Stomach (tissue), 9 donors: Measurements from ENCODE around the gene PTGFRN. TPM values are rescaled to one million over a fixed set of nuclear protein-coding genes. Genes with fewer than 3 reads are reported as not detected.
"Not testable (repeated sequence)": the region's sequence is repeated elsewhere in the genome, so short reads cannot be mapped to it uniquely, and the experiment has no call there.

ENCODE experiments used
- DNase-seq, 2 donors: peaks; one replicate each; pipeline versions ENCODE4 v3.0.0 to v3.0.0-alpha.2; 2013 to 2019
- H3K27ac ChIP-seq, 5 donors: fragments of 200-600 bp in 4 of 5; sonication (generic) in 4 of 5; one replicate each; pipeline ENCODE4 v1.5.1; 2013 to 2019; ENCODE audit warnings: mild to moderate bottlenecking in 1 of 5, moderate library complexity in 1 of 5
- H3K27me3 ChIP-seq, 3 donors: fragments of 200-600 bp; sonication (generic); one replicate each; pipeline ENCODE4 v1.5.1; 2017 to 2019; ENCODE audit warnings: mixed run types in 1 of 3
- H3K36me3 ChIP-seq, 4 donors: fragments of 200-600 bp; sonication (generic); 1 replicate in 3 of 4; 2 replicates in 1 of 4; pipeline ENCODE4 v1.5.1; 2016 to 2019
- H3K4me1 ChIP-seq, 4 donors: fragments of 200-600 bp; sonication (generic); one replicate each; pipeline ENCODE4 v1.5.1; 2016 to 2019
- H3K4me3 ChIP-seq, 4 donors: fragments of 200-600 bp; sonication (generic) in 3 of 4; one replicate each; pipeline ENCODE4 v1.5.1; 2016 to 2019; ENCODE audit warnings: mild to moderate bottlenecking in 1 of 4
- H3K9me3 ChIP-seq, 4 donors: fragments of 200-600 bp; sonication (generic); one replicate each; pipeline ENCODE4 v1.5.1; 2016 to 2019
- CTCF ChIP-seq, 7 experiments: fragments of 450-650 bp in 4 of 7; fragments of 200-600 bp in 3 of 7; sonication (generic) in 3 of 7; IDR thresholded peaks; one replicate each; pipeline ENCODE4 v1.5.1; 2016 to 2019; ENCODE audit warnings: antibody characterized with exemption in 7 of 7, control low read depth in 2 of 7, mild to moderate bottlenecking in 1 of 7
- EP300 ChIP-seq: sonication (generic); formaldehyde crosslinking; IDR thresholded peaks from one replicate; pipeline ENCODE4 v1.6.1; 2017; ENCODE audit warnings: antibody characterized with exemption
- POLR2A ChIP-seq, 4 donors: fragments of 450-650 bp; IDR thresholded peaks; one replicate each; pipeline ENCODE4 v1.6.1; 2016; ENCODE audit warnings: antibody characterized with exemption in 4 of 4, control low read depth in 2 of 4, mild to moderate bottlenecking in 1 of 4, moderate library complexity in 1 of 4
- POLR2AphosphoS5 ChIP-seq, 3 donors: sonication (generic); formaldehyde crosslinking; IDR thresholded peaks; one replicate each; pipeline ENCODE4 v1.6.1; 2016; ENCODE audit warnings: antibody characterized with exemption in 3 of 3
- WGBS, 5 donors: extraction: QIAGEN DNeasy Blood & Tissue Kit in 3 of 5; methylation state at CpG; one replicate each; pipeline versions ENCODE4 v1.1.5 to v1.1.7; 2013 to 2018; 5-methylcytosine and 5-hydroxymethylcytosine counted together
- intact Hi-C: fragments of 100-400 bp; cut with DNase I; formaldehyde crosslinking; loops from one replicate; pipeline ENCODE4 v1.15.1; 2023; ENCODE audit warnings: low total_unique reads
- polyA plus RNA-seq, 3 donors: library from polyadenylated mRNA; stranded (reverse); fragments of 200-250 nt; gene quantifications; one replicate each; pipeline ENCODE4 v1.2.3, GENCODE V29; 2013
- total RNA-seq, 5 donors: library from RNA; depleted of rRNA; stranded (reverse); fragments of >200 nt; gene quantifications; one replicate each; pipeline versions ENCODE4 v1.1.0 to v1.2.3, GENCODE V29; 2014 to 2016
- donor health status: healthy with polysubstance abuse.
- donor health status: Bipolar disorder and iron deficiency.
- donor health status: healthy.

The PTGFRN gene
- total and polyA plus RNA-seq, 8 donors, result 3.8 to 66.6 (median 44.0) TPM

GRCh38 chr1:116971258-116971860, 61.6 kb downstream of the PTGFRN start:
- peak overlapping the region in 2 of 5 donors; percentile 1 to 56 for H3K27ac ChIP-seq
- H3K27me3 ChIP-seq, result no peaks in the 10 kb centered on the region
- H3K4me3 ChIP-seq, result no peak overlapping the region
- WGBS, 5 donors, result 68 to 89% (median 81%) methylated on average over 4 of the region's 4 CpGs
- peak in 1 of 2 donors; percentile 49 for DNase-seq
- peaks cover 0 to 39% (median 32%) of the 10 kb centered on the region in 4 donors for H3K36me3 ChIP-seq
- peaks cover 0 to 12% (median 0%) of the 10 kb centered on the region in 4 donors for H3K4me1 ChIP-seq
- no peak for TF ChIP-seq EP300
- TF ChIP-seq CTCF (IDR thresholded peaks at IDR 0.05), result no peak
- no peak for TF ChIP-seq POLR2A (IDR thresholded peaks at IDR 0.05)
- intact Hi-C loops, result no loop called here
- H3K9me3 ChIP-seq, result no peaks in the 10 kb centered on the region

GRCh38 chr1:116971965-116972673, 62.4 kb downstream of the PTGFRN start:
- Histone ChIP-seq H3K9me3 (no peaks in the 10 kb centered on the region), H3K36me3 (peaks cover 0 to 32% (median 26%) of the 10 kb centered on the region in 4 donors), H3K4me1 (peaks cover 0 to 12% (median 0%) of the 10 kb centered on the region in 4 donors), H3K27me3 (no peaks in the 10 kb centered on the region), H3K4me3 (no peak overlapping the region), H3K27ac (peak overlapping the region in 2 of 5 donors; percentile 1 to 56)
- peak in 1 of 2 donors; percentile 14 for DNase-seq
- intact Hi-C loops, result no loop called here
- 83 to 94% (median 87%) methylated on average over 6 of the region's 6 CpGs for WGBS, 5 donors
- TF ChIP-seq EP300 (no peak), CTCF (IDR thresholded peaks at IDR 0.05) (no peak), POLR2A (IDR thresholded peaks at IDR 0.05) (no peak), POLR2AphosphoS5 (IDR thresholded peaks at IDR 0.05) (no peak)

- intact Hi-C loops, result no loop called here
- TF ChIP-seq POLR2AphosphoS5 (IDR thresholded peaks at IDR 0.05) (no peak), CTCF (IDR thresholded peaks at IDR 0.05) (no peak), POLR2A (IDR thresholded peaks at IDR 0.05) (no peak), EP300 (no peak)
- H3K4me1 ChIP-seq, result peaks cover 0 to 12% (median 0%) of the 10 kb centered on the region in 4 donors
- no peak overlapping the region for H3K27ac ChIP-seq
- no peaks in the 10 kb centered on the region for H3K9me3 ChIP-seq
- WGBS, 5 donors, result 66 to 91% (median 86%) methylated on average over 2 of the region's 2 CpGs
- H3K27me3 ChIP-seq, result no peaks in the 10 kb centered on the region
- no peak for DNase-seq
- H3K4me3 ChIP-seq, result no peak overlapping the region
- peaks cover 0 to 26% (median 20%) of the 10 kb centered on the region in 4 donors for H3K36me3 ChIP-seq
Observed at GRCh38 chr1:116972674-116973030, 62.9 kb downstream of the PTGFRN start.

- H3K27ac ChIP-seq, H3K27me3 ChIP-seq, H3K4me3 ChIP-seq, DNase-seq, intact Hi-C loops, H3K9me3 ChIP-seq: not testable (repeated sequence)
- H3K4me1 ChIP-seq, result peaks cover 5 to 24% (median 13%) of the 10 kb centered on the region in 4 donors
- peaks cover 0 to 15% (median 3%) of the 10 kb centered on the region in 4 donors for H3K36me3 ChIP-seq
- 93 to 100% (median 100%) methylated on average over 1 of the region's 1 CpG for WGBS, 5 donors
Observed at GRCh38 chr1:116980309-116980708, 70.6 kb downstream of the PTGFRN start.
